Stimulated activated CD4-positive, alpha-beta T cell treated with anti-CD3 and anti-CD28 coated beads, Interleukin-2, amount 100 ng/mL, for 48 hours (primary cell): ENCODE results near the gene CHRNA1.

ENCODE experiments used
- DNase-seq, 2 donors: peaks; one replicate each; pipeline ENCODE4 v3.0.0-alpha.2; 2020

Gene CHRNA1

DNA sequence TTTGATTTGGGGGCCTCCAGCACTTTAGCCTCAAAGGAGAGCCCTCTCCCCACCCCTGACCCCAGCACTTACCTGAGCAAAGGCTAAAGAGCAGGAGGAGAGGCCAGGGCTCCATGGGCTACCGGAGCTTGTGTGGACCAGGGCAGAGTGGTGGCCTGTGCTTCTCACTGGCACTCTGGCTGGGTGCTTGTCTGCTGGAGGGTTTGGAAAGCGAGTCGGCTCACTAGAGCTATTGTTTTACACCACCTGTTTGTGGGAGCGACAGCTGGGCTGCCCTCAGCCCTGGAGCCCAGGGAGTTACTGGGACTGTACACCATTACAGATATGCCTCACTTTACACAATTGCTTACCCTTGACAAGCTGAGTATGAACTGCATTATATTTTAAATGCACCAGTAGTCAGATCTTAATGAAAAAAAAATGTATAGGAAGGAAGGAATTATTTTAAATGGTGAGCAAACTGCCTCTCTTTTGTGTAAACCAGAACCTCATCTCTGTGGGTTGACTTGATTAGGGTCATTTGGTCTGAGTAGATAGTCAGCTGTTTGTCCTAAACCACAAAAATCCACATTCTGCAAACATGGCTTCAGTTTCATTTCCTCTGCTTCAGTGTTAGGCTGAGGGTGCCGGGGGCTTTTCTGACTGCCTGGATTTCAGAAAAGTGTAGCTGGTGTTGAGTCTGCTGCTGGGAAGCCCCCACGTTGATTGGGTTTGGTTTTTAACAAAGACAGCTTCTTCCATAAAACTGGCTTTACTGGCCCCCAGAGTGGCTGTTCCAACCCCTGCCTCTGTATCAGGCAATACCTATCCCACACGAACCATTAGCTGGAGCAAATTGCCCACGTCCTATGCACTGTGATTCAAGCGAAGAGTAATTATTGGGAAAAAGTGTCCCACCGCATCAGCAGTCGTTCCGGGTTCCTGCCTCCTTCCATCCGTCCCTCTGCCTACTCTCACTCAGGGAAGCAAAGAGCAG is at the start of gene CHRNA1:
TSS of gene CHRNA1 (minus strand) at position 193 of the 976 bp plus-strand sequence. CDS start at position 115, 78 bp downstream.
- no peak for DNase-seq

GRCh38 chr2:174812037-174812436 is 47.8 kb upstream of the CHRNA1 start:
- no peak for DNase-seq

GRCh38 chr2:174807931-174808330 is 43.7 kb upstream of the CHRNA1 start:
- no peak for DNase-seq

DNA sequence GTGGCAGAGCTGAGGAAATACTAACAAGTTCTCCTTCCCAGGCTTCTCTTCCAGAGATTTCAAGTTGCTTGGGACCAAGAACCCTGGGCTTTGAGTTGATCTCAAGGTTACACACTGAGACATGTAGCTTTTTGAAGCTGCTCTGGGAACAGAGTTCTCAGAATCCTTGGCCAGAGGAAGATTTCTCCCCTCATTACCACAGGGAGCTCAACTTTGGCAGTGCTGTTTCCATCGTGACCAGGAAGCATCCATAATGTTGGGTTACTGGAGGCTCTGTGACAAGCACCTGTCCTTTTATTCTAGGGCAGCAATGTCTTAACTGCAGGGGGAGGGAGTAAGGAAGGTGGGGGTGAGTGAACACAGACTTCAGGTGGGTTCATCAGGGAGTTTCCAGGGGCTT is 41.5 kb upstream of the CHRNA1 start:
- no peak for DNase-seq

- no peak for DNase-seq
Measured at GRCh38 chr2:174802459-174802858, 38.2 kb upstream of the CHRNA1 start.

- no peak for DNase-seq
Measured at GRCh38 chr2:174800436-174801205, 36.3 kb upstream of the CHRNA1 start.

GRCh38 chr2:174798801-174799200 is 34.5 kb upstream of the CHRNA1 start:
- no peak for DNase-seq

GRCh38 chr2:174797781-174798276 is 33.6 kb upstream of the CHRNA1 start:
- no peak for DNase-seq

DNA sequence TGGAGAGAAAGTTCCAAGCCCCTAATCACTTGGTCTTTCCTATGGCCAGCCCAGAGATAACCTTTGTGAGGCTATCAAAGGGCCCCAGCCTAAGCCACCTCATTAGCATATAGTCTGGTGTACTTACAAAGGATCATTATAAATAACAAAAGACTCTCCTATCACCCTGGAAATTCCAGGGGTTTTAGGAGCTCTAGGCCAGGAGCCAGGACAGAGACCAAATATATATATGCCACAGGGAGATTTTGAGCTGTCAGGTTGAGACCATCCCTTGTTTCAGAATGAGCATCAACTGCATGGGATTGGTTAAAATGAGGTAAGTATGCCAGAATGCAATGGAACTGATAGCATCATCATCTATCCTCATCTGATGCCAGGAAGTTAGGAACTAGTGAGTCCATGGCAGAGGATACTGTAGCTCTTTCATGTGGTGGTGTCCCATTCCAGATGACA is 32.1 kb upstream of the CHRNA1 start:
- DNase-seq = no peak

- no peak for DNase-seq
Measured at GRCh38 chr2:174794851-174795374, 30.6 kb upstream of the CHRNA1 start.

DNA sequence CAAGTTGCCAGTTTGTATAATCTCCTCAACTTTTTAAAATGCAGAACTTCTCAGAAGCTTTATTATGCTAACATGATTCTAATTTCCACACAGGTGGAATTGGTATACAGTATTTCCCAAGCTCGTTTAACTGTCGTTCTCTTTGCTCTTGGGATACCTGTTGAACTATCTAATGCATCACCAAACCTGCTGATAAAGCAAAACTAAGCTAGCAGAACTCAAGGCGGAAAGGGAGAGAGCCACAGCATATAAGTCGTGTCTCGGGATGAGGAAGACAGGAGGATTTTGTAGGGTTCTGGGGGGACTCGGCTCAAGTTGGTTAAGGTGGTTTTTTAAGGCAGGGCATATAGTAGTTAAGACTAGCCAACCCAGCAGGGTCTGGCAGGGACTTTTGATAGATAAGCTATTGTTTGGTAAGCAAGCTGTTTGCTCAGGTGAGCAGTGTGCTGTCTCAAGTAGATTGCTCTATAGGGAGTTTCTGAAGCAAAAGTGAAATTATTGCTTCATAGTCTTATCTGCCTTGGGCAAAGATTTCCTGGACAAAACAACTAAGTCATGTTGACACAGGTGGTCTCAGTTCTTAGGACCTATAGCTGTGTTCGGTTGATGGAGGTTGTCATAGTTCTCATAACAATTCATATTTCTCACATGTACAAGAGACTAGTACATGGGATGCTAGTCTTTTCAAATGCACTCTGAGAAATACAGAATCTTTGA is 28.2 kb upstream of the CHRNA1 start:
- no peak for DNase-seq

DNA sequence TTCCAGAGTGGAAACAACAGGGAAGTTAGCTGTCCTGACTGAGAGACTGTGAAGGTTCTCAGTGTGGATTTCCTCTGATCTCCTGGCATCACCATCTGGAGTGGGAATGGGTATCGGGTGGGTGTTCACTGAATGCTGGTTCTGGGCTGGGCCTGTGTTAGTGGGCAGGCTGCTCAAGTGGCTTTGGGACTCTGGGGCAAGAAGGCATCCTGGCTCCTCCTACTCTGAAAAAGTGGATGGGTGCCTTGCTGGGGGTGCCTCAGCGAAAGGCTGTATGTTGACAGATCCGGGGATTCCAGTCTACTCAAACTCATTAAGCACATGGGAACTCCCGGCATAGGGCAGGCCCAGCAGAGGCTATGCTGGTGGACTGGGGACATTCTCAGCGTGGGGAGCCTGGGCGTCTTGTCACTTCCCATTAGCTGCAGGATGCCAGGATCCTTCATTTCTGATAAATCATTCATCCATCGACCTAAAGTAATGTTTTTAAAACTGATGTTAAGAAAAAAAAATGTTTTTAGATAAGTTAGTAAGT is 27.5 kb upstream of the CHRNA1 start:
- DNase-seq = no peak

- DNase-seq = no peak
Measured at GRCh38 chr2:174791020-174791419, 26.7 kb upstream of the CHRNA1 start.

GRCh38 chr2:174789001-174789400 is 24.7 kb upstream of the CHRNA1 start:
- no peak for DNase-seq

DNA sequence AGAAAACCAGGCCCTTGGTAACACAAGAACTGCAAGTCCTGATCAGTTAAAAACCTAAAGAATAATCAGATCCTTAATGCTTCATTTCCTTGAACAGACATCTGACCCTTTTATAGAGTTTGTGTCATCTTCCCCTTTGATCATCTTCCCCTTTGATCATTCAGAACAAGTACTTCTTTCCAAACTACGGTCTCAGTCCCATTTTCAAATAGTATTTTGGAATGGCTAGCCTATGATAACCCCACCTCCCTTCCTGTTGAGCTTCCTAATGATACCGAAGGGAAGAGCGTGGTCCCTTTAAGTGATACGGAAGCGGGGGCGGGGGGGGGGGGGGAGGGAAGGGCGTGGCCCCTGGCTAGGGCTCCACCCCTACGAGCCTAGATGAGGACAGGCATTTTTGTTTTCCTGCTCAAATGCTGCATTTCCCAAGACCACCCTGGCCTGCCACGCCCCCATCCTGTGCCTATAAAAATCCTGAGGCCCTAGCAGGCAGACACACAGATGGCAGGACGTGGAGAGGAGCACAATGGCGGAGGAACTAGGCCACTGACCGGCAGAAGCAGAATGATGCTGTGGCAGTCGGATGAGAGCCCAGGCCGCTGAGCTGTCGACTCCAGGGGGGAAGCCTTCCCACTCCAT is 24.1 kb upstream of the CHRNA1 start:
- DNase-seq = no peak

DNA sequence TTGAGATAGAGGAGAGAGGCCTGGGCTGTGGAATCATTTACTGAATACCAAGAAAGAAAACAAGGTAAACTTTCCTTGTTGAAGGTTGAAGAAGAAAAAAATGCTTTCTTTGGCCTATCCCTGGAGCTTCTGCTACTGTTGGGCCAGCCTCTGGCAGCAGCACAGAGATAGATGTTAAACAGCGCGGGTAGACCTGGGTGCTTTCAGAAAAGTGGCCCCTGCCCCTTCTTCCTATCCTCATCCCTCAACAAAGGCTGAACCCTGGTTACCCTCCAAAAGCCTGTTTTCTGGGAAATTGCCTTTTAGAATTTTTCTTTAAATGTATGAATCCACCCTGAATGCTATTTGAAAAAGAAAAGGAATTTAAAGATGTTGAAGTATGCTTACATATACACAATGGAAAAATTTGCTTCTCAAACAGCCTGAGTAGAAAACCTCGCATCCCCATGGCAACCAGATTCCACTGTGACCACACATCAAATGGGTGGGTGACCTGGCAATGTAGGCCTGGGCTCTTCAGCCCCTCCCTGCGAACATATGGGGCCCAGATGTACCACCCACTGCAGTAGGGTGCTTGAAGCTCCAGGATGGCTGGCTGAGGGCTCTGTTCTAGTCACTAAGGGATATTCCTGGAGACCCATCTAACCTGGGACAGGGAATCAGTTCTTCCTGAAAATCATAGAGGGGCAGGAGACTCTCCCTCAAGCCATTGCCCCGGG is 23.4 kb upstream of the CHRNA1 start:
- DNase-seq = no peak

DNA sequence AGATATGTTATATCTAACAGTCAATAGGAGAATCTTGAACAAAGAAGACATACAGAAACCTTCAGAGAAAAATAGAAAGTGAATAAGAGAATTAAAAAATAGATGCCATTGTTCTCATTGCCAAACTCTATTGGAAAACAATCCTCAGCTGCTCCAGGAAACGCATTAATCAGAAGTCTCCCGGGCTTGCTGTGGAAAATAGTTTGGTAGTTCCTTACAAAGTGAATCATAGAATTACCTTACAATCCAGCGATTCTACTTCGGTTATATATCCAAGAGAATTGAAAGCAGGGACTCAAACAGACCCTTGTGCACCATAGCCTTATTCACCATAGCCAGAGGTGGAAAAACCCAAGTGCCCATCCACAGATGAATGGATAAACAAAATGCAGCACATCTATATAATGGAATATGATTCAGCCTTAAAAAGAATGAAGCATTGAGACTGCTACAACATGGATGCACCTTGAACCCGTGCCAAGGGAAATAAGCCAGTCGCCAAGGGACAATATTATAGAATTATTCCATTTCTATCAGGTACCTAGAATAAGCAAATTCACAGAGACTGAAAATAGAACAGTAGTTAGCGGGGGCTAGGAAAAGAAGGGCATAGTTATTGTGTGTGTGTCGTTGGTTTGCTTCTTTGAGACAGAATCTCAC is 21.9 kb upstream of the CHRNA1 start:
- DNase-seq = no peak

- no peak for DNase-seq
Measured at GRCh38 chr2:174785481-174785880, 21.2 kb upstream of the CHRNA1 start.

DNA sequence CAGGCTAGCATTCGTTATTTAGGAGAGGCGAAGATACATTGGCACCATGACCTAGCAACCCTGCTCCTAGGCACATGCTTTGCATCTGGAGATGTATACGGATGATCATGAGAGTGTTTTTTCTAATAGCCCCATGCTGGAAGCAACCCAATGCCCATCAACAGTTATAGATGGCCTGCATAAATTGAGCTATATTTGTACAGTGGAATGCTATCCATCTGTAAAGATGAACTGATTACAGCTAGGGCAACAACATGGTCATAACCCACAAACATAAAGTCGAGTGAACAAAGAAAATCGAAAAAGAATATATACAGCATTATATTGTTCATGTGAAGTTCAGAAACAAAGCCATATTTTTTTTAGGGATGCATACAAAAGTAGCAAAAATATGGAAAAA is 20.6 kb upstream of the CHRNA1 start:
- DNase-seq = no peak

DNA sequence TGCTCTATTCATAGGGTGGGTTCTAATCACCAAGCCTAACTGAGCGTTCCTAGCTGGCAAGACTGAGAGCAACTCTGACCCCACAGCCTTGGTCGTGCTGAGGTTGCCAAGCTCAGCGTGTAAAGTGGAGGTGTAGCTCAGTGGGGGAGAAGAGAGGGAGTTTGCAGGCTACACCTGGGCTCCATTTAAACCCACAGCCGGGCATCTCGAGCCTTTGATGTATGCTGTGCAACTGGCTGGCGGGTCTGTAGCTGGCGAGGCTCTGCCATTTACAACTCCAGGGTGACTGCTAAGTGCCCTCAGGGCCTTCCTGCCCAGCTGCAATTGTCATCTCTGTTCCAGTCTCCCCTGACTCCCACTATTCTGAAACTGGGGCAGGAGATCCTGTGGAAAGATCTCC is 20.0 kb upstream of the CHRNA1 start:
- no peak for DNase-seq

GRCh38 chr2:174781996-174782395 is 17.7 kb upstream of the CHRNA1 start:
- no peak for DNase-seq
